GM21423 (cell line): ENCODE results near the gene SLC38A5.
"Not testable (repeated sequence)": the region's sequence is repeated elsewhere in the genome, so short reads cannot be mapped to it uniquely, and the experiment has no call there.

Source experiments
- ATAC-seq: cut with Tn5 transposase; IDR thresholded peaks from one replicate; pipeline ENCODE4 v1.9.1; 2021; ENCODE audit warnings: mild to moderate bottlenecking, moderate library complexity; ENCODE audit not compliant: unreplicated experiment

SLC38A5 gene

DNA sequence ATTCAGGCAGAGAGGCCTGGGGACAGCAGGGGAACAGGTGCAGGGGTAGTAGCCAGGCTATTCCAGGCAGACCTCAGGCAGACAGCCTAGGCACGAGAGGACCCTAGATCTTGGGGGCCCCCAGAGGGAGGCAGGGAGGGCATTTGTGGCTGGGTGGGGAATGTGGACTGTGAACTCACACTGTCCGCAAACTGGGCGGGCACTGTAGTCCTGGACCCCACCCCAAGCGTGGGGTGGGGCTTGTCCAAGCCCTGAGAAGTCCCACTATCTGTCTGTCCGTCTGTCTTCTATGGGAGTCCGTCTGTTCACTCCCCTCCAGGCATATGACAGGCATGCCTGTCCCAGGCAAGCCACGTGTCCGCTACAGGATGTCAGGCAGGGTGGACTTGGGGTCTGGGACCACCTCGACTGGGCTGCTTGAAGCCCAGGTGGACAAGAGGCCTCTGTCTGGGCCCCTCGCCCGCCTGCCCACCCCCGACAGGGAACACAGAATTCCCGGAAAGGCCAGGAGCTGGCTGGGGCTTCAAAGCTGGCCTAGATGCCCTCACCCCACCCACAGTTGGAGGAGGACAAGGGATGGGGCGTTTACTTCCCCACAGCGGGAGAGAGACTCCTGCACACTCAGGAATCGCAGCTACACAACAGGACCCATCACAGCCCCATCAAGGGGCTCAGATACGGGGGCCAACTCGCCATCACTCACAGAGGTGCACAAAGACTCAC is at the start of gene SLC38A5:
Gene SLC38A5 (minus strand): TSS at position 151 of the 723 bp plus-strand sequence. CDS start 2,336 bp downstream, outside the sequence.
- no peak for ATAC-seq

DNA sequence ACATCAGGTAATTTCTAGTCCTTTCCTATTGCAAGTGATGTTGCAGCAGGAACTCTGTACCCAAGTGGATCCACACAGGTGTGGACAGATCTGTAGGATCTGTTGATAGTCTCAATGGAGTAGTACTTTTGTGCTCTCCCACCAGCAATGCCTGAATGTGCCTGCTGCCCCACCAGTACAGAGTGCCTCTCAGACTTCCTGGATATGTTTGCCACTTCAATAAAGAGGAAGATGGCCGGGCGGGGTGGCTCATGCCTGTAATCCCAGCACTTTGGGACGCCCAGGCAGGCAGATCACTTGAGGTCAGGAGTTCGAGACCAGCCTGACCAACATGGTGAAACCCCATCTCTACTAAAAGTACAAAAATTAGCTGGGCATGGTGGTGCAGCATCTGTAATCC is 49.4 kb upstream of the SLC38A5 start:
- ATAC-seq: not testable (repeated sequence)

DNA sequence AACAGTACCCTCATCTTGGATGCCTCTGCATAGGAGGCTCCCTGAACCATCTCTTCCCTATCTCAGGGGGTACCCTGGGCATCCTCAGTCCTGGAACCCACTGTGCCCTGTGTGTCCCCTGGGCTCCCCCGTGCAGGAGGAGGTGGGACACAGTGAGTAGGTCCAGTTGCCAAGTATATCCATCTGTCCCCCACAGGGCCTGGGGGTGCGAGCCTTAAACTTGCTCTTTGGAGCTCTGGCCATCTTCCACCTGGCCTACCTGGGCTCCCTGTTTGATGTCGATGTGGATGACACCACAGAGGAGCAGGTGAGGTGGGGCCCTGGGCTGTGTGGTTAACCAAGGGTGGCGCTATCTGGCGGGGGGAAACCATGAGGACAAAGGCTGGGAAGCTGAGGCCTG is 46.9 kb upstream of the SLC38A5 start:
- no peak for ATAC-seq

DNA sequence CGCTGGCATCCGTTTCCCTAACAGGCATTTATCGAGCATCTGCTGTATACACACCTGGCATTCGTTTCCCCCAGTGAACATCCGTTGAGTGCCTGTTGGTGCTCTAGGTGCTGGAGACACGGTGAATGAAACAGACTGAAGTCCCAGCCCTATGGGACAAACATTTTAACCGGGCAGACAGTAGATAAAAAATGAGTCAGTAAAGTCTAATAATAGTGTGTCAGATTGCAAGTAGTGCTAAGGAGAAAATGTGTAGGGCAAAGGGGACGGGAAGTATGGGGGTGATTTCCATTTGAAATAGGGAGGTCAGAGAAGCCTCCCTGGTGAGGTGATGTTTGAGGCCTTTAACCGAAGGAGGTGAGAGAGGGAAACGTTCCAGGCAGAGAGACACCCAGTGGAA is 46.2 kb upstream of the SLC38A5 start:
- no peak for ATAC-seq

DNA sequence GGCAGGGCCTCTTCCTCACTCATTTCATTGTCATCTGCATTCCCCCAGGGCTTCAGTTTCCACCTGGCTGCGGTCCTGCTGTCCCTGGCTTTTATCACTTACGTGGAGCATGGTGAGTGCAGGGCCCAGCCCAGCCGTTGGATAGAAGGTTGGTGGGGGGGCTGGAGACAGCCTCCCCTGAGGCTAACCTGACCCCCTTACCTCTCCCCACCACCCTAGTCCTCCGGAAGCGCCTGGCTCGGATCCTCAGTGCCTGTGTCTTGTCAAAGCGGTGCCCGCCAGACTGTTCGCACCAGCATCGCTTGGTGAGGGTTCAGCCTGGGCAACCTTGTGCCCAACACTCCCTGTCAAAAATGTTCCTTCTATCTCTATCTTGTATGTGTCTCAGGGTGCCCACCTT is 45.8 kb upstream of the SLC38A5 start:
- no peak for ATAC-seq

DNA sequence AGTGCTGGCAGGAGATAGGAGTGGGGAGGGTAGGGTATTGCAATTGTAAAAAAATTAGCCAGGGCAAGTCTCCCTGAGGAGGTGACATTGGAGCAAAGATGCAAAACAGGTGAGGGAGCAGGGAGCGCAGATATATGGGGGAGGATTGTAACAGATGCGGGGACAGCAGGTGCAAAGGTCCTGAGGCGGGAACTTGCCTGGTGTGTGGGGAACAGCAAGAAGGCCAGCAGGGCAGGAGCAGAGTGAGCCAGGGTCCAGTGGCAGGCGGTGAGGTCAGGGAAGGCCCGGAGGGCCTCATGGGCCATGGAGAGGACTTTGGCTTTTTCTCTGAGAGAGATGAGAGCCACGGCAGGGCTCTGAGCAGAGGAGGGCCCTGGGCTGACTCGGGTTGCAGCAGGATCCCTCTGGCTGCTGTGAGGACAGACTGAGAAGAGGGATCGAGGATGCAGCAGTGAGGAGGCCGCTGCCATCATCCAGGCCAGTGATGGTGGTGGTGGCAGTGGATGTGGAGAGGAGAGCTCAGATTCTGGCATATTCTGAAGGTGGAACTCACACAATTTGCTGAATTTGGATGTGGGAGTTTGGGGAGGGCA is 44.9 kb upstream of the SLC38A5 start:
- no peak for ATAC-seq

DNA sequence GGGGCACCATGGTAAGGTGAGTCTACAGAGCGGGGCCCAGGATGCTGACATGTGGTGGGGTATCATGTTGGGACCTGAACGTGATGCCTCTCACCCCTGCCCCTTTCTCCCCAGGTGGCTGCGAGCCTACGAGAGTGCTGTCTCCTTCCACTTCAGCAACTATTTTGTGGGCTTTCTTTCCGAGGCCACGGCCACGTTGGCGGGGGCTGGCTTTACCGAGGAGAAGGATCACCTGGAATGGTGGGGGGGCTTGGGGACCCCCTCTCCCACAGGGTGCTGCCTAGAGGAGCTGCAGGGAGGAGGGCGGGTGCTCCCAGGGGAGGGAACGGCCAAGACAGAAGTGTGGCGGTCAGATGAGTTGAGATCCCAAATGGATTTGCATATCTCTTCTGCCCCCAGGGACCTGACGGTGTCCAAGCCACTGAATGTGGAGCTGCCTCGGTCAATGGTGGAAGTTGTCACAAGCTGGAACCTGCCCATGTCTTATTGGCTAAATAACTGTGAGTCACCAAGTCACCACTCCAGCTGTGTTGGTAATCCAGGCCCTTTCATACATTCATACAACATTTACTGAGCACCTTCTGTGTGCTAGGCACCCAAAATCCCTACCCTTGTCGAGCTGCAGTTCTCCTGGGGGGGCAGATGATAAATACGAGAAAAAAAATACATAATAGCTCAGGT is 44.2 kb upstream of the SLC38A5 start:
- no peak for ATAC-seq

DNA sequence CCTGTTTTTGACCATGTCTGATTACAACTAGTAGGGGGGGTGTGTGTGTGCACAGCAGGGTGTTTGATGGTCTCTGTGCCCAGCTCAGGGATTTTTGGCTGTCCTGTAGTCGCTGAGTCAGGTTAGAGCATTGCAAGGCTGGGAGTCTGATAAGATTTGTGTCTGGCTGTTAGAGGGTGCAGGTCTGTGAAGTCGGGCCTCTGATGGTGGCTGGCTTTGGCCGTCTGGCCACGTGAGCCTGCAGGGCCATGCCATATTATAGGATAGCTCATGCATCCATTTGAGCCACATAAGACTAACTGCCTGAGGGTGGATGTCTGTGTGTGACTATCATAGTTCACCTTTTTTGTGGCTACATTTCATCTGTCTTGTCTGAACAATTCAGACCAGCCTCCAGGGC is 43.6 kb upstream of the SLC38A5 start:
- no peak for ATAC-seq

DNA sequence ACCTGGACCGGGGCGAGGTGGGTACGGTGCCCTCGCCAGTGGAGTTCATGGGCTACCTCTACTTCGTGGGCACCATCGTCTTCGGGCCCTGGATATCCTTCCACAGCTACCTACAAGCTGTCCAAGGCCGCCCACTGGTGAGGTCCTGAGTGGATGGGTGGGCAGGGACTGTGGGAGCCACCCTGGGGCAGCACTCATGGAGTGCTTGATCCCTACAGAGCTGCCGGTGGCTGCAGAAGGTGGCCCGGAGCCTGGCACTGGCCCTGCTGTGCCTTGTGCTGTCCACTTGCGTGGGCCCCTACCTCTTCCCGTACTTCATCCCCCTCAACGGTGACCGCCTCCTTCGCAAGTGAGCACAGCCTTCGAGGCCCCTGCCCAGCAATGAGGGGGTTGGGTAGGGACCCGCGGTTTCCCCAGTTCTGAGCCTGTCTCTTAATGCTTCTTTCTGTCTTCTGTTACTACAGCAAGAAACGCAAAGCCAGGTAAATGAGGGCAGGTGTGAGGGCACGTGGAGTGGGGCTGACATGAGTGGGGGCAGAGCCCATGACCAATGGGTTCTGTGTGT is 42.4 kb upstream of the SLC38A5 start:
- no peak for ATAC-seq

DNA sequence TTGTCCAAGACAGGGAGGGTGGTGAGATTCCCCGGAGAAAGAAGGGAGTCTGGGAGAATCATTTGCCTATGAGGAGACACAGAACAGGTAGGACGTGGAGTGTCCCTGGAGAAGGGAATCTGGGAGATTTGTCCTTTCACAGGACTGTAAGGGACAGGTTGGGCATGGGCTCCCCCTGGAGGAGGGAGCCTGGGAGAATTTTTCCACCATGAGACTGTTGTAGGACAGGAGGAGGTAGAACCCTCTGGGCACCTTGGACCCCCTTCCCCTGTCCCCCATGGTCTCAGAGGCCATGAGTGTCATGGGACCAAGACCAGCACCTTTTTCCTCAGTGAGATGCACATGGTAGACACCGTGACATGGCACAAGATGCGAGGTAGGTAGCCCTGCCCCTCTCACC is 41.5 kb upstream of the SLC38A5 start:
- no peak for ATAC-seq

DNA sequence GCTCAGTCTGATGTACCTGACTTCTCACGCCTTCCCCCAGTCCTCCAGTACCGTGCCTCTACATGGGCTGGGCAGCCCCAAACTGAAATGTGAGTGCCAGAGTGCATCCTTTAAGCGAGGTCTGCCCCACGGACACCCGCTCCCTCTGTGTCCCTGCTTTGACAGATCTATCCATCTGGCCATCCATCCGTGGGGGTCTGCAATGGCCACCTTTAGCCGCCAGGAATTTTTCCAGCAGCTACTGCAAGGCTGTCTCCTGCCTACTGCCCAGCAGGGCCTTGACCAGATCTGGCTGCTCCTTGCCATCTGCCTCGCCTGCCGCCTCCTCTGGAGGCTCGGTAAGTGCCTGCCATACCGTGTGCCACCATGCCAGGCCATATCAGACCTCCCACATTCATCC is 39.6 kb upstream of the SLC38A5 start:
- no peak for ATAC-seq

DNA sequence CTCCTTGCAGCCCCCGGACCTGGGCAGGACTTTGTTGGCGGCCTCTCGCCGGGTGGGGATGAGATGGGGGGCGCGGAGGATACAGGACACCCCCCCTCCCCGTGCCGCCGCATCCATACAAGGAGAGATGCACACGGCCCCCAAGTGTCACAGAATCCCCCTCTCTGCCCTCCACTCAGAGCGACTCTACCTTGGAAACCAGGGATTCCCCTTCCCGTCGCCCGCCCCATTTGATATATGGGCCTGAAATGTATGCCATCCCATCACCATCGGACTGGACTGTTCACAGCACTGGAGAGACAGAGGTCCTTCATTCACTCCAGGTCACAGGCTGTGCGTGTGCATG is 39.2 kb upstream of the SLC38A5 start:
- ATAC-seq: peak; percentile 12

DNA sequence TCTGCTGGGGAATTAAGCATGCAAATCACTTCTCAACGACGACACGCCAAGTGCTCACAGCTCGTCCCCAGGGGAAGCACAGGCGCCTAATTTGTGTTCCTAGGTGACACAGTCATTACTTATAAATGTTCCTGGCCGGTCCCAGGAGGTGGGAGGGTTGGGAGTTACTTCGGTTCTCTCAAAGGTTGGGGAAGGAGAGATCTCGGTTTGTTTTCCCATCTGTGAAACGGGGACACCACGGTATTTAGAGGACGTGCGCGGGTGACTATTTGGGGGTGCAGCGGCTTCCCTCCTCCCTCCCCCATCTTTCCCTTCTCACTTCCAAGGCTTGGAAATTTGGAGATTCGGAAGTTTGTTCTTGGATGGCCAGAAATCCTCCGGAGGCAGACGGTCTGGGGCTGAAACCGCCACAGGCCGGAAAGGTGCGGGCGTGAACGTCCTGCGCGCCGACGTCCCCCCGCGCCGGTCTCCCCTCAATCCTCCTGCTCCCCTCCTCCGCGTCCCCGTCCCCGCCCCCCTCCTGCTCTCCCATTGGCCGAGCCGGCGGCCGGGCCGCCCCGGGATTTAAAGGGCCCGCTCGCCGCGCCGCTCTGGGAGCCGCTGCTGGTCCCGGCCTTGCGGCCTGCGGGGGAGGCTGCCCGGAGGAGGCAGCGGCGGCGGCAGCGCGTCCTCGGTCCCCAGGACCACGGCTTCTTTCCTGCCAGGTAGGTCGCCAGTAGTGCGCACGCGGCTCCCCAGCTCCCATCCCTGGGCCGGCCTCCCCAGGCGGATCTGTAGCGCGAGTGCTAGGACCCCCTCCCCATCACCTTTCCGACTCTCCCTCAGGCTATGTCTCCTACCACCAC is 38.6 kb upstream of the SLC38A5 start, which contains the start of gene PORCN:
Gene PORCN (plus strand): TSS at position 593 of the 845 bp plus-strand sequence. CDS start 829 bp downstream, outside the sequence.
- peak; percentile 87 for ATAC-seq

DNA sequence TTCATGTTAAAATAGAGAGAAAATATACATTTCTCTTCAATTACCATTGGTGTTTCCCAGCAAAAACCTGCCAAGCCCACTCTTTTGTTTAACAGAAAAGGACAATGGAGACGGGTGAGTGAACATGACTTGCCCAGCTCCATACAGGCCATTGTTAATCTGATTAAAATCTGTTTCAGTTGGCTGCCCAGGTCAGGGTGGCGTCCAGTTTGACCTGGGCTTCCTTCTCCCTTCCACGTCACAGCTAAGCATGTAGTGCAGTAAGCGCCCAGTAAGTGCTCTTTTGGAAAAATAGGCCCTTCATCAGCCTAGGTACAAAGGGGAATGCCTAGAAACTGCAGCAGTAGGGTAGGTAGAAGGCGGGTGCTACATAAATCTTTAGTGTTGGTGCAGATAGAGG is 37.2 kb upstream of the SLC38A5 start:
- no peak for ATAC-seq

DNA sequence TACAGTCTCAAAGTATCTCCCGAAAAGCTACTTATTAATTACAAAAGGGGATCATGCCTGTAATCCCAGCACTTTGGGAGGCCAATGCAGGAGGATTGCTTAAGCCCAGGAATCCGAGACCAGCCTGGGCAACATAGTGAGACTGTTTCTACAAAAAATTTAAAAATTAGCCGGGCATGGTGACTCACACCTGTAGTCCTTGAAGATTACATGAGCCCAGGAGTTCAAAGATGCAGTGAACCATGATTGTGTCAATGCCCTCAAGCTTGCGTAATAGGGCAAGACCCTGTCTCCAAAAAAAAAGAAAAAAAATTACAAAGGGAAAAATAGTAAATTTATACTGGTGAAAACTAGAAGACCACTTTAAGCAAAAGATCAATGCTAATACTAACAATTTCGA is 35.4 kb upstream of the SLC38A5 start:
- no peak for ATAC-seq

DNA sequence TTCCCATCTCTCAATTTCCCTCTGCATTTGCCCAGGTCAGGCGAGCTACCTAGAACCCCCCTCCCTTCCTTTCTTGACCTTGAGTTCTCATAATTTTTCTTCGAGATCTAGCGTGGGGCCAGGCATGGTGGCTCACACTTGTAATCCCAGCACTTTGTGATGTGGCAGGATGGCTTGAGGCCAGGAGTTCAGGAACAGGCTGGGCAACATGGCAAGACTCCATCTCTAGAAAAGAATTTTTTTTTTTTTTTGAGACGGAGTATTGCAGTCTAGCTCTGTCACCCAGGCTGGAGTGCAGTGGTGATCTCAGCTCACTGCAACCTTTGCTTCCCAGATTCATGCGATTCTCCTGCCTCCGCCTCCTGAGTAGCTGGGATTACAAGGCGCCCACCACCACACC is 34.2 kb upstream of the SLC38A5 start:
- no peak for ATAC-seq

DNA sequence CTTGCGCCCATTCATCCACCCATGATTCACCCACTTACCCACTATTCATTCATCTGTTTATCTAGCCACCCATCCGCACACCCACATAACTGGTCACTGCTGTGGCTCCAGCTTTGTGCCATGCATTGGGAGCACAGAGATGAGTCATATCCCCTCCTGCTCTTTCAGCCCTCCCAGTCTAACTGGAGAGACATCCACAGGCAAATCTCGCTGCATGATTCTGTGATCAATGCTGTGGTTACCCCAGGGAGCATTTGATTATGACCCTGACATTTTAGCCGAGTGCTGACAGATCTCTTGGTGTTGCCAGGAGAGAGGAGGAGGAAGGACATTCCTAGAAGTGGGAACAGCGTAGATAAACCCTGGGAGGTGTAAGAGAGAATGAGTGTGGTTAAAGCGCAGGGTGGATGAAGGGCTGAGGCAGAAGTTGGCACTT is 28.3 kb upstream of the SLC38A5 start:
- no peak for ATAC-seq

DNA sequence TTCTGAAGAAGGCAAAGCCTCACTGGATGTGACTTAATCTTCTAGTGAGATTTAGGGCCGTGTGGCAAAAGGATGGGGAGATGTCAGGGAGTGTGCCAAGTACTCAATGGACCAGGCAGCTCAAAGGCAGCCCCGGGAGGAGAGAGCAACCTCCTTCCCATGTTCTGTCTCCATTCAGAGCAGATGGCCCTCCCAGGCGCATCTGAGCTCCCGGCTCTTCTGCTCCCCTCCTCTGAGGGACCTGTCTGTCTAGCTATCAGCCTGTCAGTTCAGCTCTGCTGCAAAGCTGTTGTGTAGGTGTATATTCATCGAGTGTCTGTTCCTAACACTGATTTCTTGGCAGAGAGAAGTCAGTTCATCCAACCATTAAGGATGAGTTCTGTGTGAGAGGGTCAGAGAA is 27.8 kb upstream of the SLC38A5 start:
- no peak for ATAC-seq

DNA sequence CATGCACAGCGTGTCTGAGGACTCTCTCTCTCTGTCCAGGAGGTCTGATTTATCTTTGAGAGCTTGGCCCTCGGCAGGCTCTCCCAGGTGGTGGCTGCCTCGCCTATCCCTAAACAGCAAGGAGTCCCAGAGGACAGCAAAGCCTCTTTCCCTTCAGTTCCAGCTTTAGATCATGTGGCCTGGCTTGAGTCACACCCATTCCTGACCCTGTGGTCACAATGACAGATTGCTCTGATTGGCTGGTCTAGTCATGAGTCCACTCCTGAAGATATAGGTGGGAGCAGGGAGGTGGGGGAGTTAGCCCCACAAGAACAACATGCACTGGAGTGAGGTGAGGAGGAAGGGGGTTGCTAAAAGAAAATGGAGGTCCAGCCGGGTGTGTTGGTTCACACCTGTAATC is 26.6 kb upstream of the SLC38A5 start:
- ATAC-seq: no peak

DNA sequence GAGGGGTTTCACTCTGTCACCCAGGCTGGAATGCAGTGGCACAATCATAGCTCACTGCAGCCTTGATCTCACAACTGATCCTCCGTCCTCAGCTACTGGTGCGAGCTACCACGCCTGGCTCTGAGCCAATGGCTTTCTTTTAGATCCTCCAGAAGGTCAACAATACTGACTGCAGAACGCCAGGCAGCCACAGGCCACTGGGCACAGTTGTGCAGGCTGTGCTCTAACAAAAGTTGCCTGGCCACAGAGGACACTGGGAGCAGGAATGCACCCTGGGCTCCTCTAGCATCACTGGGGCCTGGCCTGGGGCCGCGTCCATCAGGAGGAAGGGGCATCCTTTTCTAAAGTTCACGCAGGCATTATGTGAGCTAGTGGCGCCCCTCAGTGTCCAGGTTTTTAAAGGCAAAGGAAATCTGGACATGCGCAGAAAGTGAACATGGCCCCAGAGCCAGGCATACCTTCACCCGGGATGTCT is 23.9 kb upstream of the SLC38A5 start:
- no peak for ATAC-seq
